HG02884 (cell line): Measurements from ENCODE around the gene PON2.
A peak's percentile ranks its signal among the peaks of the same experiment; 100 is the strongest.
"Not testable (repeated sequence)": the region's sequence is repeated elsewhere in the genome, so short reads cannot be mapped to it uniquely, and the experiment has no call there.

ENCODE experiments used
- ATAC-seq: cut with Tn5 transposase; IDR thresholded peaks from one replicate; pipeline ENCODE4 v1.9.1; 2021; ENCODE audit warnings: mild to moderate bottlenecking, moderate library complexity; ENCODE audit not compliant: unreplicated experiment

Gene PON2

GRCh38 chr7:95407751-95408150 is 27.1 kb downstream of the PON2 start:
- ATAC-seq, result no peak

DNA sequence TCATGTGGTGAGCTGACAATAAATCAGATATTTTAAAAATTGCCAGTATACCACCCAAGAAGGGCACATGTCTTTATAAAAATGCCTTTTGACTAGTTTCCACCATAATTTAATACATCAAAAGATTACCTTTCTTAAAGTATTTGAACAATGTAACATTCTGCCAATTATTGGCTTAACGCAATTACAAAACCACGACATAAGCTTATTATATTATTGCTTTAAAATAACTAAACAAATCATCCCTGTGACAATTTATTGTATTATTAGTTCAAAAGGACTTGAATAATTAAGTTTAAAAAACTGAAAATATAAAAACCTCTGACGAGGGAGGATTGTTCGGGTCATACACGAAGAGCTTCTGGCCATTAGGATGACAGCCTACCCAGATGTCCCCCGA is 29.0 kb downstream of the PON2 start:
- ATAC-seq, result no peak

GRCh38 chr7:95405208-95405607 is 29.6 kb downstream of the PON2 start:
- ATAC-seq, result no peak

DNA sequence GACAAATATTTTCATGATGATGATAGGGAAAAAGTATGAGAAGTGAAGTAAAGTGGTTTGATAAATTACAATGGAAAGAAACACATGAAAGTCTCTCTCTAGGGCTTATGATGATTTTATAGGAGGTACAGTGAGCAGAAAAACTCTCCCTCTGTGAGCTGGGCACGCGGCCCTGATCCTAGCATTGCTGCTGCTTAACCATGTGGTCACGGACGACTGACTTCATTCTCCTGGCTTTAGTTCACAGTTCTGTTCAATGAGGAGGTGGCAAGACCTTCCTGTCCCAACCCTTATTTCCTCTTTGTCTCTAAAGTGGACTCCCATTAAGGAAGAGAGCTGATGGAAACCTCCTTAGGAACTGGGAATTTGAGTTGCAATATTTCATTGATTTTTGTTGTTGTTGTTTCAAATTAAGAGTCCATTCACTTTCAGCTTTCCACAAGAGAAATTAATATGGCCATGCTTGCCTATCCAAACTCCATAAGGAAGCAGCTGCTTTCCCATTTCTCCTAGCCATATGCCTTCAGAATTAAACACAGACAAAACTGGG is 30.4 kb downstream of the PON2 start:
- ATAC-seq, result no peak

DNA sequence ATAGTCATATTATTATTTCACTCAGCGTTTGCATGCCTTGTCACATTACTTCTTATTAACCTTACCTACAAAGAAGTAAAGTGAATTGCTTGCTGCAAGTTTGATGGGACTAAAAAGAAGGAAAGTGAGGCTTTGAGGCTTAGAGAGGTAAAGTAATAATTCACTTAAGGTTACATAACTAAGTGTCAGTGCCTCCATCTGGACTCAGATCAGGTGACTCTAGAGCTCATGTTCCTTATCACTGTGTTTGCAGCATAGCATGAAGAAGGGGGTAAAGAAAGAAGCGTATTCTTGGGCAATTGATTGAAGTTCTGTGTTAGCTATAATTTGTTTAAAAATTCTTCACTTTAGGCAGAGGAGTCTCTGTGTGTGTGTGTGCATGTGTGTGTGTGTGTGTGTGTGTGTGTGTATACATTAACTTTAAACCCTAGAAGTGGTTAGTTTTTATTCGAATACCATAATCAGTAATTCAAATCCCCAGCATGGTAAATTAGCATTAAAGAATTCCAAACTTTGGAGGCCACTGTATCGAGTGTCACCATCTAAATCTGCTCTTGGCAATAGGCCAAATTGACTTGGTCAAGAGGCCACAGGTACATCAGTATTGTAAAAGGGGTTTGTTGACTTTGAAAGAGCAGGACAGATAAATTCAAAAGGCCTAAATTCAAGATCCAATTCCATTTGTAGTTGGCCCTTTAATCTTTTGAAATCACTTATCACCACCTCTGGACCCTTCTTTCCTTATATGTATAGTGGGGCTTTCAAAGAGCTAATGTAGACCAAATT is 36.5 kb downstream of the PON2 start:
- no peak for ATAC-seq

DNA sequence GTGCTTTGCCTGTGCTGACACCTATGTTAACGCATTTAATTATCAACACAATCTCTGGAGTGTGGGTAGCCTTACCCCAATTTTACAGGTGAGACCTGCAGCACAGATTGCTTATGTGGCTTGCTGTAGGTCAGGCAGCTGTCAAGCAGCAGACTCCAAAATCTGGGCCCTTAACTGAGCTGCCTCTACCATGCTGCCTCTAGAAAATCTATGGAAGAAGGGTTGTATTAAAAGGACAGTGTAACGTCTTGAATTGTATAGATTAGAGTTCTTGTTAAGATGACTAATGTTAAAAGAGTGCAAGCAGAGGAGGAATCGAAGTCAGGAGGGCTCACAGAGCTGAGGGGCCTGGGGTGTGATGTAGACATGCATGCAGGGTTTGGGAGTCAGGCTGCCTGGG is 37.4 kb downstream of the PON2 start:
- no peak for ATAC-seq

- peak; percentile 42 for ATAC-seq
Observed at GRCh38 chr7:95396136-95397032, 38.4 kb downstream of the PON2 start, which contains the start of gene PON3. Gene PON3 (minus strand): TSS chr7:95396375. CDS start chr7:95396350, 25 bp downstream.

DNA sequence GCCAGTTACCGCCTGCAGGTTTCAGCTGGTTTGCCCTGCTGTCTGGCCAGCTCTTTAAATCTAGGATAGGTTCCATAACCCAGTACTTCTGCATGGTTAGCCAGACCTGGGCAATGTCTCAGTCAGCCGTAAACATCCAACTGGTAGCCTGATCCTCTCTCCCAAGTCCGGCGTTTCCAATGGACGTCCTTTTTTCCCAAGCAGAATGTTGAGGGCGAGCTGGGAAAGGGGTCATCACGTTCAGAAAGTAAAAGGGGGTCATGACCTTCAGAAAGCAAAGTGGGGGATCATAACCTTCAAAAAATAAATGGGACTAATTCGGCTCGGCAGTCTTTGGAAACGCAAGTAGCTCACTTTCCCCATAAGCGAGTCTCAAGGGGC is 39.1 kb downstream of the PON2 start:
- no peak for ATAC-seq

DNA sequence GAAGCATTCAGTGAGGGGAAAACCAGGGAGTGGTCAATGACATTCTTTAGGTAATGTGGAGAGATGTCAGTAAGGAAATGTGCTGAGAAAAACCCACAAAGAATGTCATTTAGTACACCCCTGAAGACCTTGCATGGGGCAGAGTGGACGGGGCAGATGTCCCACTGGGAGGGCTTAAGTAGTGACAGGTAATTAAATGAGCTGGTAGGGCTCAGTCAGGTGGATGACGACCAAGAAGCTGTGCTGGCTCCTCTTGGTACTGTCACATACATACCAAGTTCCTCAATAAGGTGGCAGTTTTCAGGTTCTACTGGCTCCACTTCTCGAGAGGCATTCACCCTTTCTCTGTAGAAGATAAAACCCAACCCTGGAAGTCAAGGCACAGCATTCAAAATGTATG is 40.5 kb downstream of the PON2 start:
- ATAC-seq, result no peak

DNA sequence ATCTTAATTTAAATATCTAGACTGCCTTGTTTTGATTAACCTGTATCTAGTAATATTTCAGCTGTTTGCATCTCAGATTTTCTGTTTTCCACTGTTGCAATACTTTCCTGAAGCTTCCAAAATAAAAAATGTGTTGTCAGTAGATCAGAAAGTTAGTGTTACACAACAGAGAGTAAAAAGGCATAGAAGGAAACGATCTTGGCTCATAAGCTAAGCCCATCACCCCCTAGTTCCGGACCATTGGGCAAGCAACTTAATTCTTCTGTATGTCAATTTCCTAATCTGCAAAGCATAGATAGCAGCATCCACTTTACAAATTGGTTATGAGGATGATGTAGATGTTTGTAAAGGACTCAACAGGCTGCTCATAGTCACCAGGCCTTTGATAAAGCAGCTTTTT is 43.1 kb downstream of the PON2 start:
- ATAC-seq, result no peak

DNA sequence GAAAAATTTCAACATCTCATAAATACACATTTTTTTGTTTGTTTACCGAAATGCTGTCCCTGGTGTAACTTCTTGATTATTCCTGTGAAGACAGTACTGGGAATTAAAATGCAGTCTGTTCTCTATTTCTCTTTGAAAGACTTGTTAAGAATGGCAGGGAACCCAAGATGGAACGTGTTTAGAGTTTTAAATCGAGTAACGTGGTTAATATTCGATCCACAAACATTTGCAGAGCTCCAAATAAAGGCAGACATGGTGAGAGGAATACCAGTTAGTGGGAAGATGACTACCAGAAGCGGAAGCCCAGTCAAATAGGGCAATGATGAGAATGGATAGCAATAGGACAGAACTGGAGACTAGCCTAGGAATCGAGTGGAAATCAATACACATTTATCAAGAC is 45.3 kb downstream of the PON2 start:
- ATAC-seq, result no peak

DNA sequence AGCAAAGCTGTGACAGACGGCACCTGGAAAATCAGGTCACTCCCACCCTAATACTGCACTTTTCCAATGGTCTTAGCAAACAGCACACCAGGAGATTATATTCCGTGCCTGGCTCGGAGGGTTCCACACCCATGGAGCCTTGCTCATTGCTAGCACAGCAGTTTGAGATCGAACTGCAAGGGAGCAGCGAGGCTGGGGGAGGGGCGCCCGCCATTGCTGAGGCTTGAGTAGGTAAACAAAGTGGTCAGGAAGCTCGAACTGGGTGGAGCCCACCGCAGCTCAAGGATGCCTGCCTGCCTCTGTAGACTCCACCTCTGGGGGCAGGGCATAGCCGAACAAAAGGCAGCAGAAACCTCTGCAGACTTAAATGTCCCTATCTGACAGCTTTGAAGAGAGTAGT is 55.4 kb downstream of the PON2 start:
- ATAC-seq, result not testable (repeated sequence)

DNA sequence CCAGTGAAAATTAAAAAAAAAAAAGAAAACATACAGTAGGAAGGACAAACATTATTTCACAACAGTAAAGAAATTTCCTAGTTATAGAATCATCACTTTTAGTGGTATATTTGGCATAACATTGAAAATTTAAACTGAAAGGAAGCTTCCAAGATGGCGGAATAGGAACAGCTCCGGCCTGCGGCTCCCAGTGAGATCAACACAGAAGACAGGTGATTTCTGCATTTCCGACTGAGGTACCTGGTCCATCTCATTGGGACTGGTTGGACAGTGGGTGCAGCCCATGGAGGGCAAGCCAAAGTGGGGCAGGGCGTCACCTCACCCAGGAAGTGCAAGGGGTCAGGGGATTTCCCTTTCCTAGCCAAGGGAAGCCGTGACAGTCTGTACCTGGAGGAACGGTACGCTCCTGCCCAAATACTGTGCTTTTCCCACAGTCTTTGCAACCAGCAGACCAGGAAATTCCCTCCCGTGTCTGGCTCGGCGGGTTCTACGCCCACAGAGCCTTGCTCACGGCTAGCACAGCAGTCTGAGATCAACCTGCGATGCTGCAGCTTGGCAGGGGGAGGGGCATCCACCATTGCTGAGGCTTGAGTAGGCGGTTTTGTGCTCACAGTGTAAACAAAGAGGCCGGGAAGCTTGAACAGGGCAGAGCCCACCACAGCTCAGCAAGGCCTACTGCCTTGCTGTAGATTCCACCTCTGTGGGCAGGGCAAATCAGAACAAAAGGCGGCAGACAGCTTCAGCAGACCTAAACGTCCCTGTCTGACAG is 58.0 kb downstream of the PON2 start:
- no peak for ATAC-seq

DNA sequence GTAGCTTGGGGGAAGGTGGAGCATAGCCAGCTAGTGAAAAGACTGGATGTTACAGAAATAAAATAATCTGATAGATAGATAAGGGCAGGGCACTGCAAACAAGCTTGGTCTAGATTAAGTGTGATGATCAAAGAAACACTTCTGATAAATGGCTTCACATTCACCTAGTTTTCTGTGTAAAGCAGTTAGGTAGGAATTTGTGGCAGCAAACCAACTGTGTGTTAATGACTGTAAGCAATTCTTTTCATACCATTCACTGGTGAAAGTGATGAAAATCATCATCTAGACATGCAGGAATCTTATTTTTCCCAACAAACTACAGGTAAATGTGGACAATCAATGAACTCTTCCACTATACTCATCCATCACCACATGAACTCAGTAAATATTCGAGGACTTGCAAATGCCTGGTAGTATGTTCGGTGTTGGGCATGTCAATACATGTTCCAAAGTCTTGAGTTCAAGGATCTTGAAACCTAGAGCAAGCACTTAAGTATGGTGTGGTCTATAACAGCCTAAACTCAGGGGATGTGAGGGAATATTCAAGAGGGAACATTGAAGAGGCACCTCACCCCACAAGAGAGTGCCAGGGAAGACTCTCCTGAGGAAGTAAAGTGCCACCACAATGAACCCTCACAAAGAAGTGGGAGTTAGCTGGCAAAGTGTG is 59.1 kb downstream of the PON2 start:
- ATAC-seq, result no peak

- ATAC-seq, result no peak
Observed at GRCh38 chr7:95373323-95373722, 61.5 kb downstream of the PON2 start.

DNA sequence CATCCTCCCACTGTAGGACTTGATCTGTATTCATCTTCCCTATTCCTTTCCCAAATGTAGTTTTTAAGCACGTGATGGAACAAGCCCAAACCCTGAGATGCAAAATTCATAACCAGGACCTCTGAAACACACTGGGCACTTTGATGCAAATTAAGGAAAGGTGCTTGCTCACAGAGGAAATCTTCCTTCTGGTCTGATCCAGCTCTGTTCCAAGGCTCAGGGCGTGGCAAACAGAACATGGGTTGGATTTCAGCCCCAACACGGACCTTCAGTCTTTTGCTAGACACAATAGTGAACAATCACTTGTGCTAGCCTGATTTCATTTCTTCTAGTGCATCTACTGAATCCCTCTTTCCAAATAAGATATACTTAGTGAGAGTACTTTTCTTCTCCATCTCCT is 66.6 kb downstream of the PON2 start:
- ATAC-seq, result no peak

- no peak for ATAC-seq
Observed at GRCh38 chr7:95367606-95368005, 67.2 kb downstream of the PON2 start.

DNA sequence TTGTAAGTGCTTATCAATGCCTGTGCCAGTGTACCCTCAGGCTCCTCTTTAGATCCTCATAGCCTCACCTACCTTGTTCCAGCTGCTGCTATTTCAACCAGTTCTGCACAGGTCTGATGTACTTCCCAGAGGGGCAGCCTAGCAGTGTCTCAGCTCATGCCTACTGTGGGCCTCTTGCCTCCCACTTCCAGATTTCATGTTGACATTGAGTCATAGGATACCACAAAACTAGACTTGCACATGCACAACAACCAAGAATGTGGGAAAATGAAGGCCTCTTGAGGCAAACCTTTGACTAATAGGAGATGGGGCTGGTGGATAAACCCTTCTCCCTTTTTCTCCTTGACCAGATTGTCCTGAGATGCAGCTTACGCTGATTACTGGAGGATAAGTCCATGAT is 69.7 kb downstream of the PON2 start:
- no peak for ATAC-seq

DNA sequence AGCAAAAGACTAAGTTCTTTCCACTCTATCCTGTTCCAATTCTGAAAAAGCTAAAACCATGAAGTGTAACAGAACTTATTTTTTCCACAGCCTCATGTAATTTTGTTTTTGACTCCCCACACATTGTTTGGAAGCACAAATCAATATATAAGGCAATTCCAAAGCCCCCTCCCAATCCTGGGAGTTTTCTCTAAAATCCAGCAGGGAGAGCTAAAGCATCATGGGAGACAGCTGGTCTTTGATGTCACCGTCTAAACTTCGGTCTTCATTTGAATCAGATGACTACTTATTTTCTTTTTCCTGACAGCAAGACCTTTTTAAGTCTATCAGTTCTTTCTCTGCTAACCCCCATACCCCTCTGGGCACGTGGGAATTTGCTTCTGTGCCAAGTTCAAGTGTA is 77.2 kb downstream of the PON2 start:
- no peak for ATAC-seq
